NB4 (cell line): ENCODE results near the gene ARHGAP19.

Experiments
- POLR2A ChIP-seq: IDR thresholded peaks from 2 replicates; pipeline ENCODE4 v1.6.1; 2011; ENCODE audit warnings: mild to moderate bottlenecking; ENCODE audit not compliant: insufficient read length; ENCODE audit errors: extremely low read depth
- TF ChIP-seq, protein P1 (sequence below): IDR thresholded peaks from one replicate; pipeline ENCODE4 v1.5.1; 2012; ENCODE audit warnings: low read depth, low read length
- TF ChIP-seq, protein P2 (sequence below): IDR thresholded peaks from 2 replicates; pipeline ENCODE4 v1.6.1; 2011; ENCODE audit warnings: low read depth, low read length

- TF ChIP-seq, protein P1, sequence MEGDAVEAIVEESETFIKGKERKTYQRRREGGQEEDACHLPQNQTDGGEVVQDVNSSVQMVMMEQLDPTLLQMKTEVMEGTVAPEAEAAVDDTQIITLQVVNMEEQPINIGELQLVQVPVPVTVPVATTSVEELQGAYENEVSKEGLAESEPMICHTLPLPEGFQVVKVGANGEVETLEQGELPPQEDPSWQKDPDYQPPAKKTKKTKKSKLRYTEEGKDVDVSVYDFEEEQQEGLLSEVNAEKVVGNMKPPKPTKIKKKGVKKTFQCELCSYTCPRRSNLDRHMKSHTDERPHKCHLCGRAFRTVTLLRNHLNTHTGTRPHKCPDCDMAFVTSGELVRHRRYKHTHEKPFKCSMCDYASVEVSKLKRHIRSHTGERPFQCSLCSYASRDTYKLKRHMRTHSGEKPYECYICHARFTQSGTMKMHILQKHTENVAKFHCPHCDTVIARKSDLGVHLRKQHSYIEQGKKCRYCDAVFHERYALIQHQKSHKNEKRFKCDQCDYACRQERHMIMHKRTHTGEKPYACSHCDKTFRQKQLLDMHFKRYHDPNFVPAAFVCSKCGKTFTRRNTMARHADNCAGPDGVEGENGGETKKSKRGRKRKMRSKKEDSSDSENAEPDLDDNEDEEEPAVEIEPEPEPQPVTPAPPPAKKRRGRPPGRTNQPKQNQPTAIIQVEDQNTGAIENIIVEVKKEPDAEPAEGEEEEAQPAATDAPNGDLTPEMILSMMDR, result peak; percentile 12
- peak; percentile 13 for TF ChIP-seq POLR2A
- TF ChIP-seq, protein P2, sequence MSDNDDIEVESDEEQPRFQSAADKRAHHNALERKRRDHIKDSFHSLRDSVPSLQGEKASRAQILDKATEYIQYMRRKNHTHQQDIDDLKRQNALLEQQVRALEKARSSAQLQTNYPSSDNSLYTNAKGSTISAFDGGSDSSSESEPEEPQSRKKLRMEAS, result no peak
Measured at GRCh38 chr10:97319671-97320479, 27.4 kb upstream of the ARHGAP19 start.
